Caco-2 (cell line): ENCODE measurements around the gene SLC28A1. TPM values are rescaled to one million over a fixed set of nuclear protein-coding genes. Genes with fewer than 3 reads are reported as not detected.

Source experiments
- BruUV-seq: library from RNA; stranded (reverse); fragments of 400-500 nt; replicated peaks from 2 replicates; lab custom pipeline; 2021; lab: Mats Ljungman, UMichigan
- CTCF ChIA-PET: fragments of 300-600 bp; sonication (Branson Sonifier 250); formaldehyde crosslinking; loops from one replicate; lab custom pipeline; 2022; ENCODE audit warnings: antibody characterized with exemption; lab: Charles Lee
- POLR2A ChIA-PET: fragments of 300-600 bp; sonication (Branson Sonifier 250); formaldehyde crosslinking; loops from one replicate; lab custom pipeline; 2022; ENCODE audit warnings: antibody characterized with exemption; lab: Charles Lee
- DNase-seq, 2 experiments: peaks; one replicate each; pipeline versions ENCODE4 v3.0.0 to v3.0.0-alpha.2; 2020 to 2022
- H3K27me3 ChIP-seq: replicated peaks from 2 replicates; pipeline ENCODE4 v1.6.0; 2011; ENCODE audit warnings: low read length; ENCODE audit not compliant: control insufficient read depth, insufficient read depth
- H3K36me3 ChIP-seq: 2 replicates; pipeline ENCODE4 v1.5.1; 2011; ENCODE audit warnings: low read length; ENCODE audit not compliant: control insufficient read depth, insufficient read depth
- H3K4me1 ChIP-seq: fragments of 250-450 bp; sonication (Bioruptor Pico); 2 replicates; pipeline ENCODE4 v1.5.1; 2020; ENCODE audit warnings: mild to moderate bottlenecking
- H3K4me3 ChIP-seq: 2 replicates; pipeline ENCODE4 v1.5.1; 2011; ENCODE audit warnings: low read depth, mild to moderate bottlenecking, control low read depth, low read length
- H3K9me3 ChIP-seq: fragments of 250-450 bp; sonication (Bioruptor Pico); 2 replicates; pipeline ENCODE4 v1.5.1; 2020; ENCODE audit warnings: mild to moderate bottlenecking, moderate library complexity
- H3K27ac Mint-ChIP-seq: one replicate; pipeline ENCODE4 v1.8.0; 2022; ENCODE audit warnings: mixed read lengths; ENCODE audit not compliant: unreplicated experiment
- H3K27me3 Mint-ChIP-seq: one replicate; pipeline ENCODE4 v1.8.0; 2022; ENCODE audit warnings: mixed read lengths; ENCODE audit not compliant: insufficient read depth, unreplicated experiment
- H3K36me3 Mint-ChIP-seq: one replicate; pipeline ENCODE4 v1.8.0; 2022; ENCODE audit warnings: mild to moderate bottlenecking, mixed read lengths; ENCODE audit not compliant: insufficient read depth, unreplicated experiment
- H3K4me1 Mint-ChIP-seq: one replicate; pipeline ENCODE4 v1.8.0; 2022; ENCODE audit warnings: low read depth, mixed read lengths; ENCODE audit not compliant: unreplicated experiment
- H3K4me3 Mint-ChIP-seq: one replicate; pipeline ENCODE4 v1.8.0; 2022; ENCODE audit warnings: mild to moderate bottlenecking, moderate library complexity, mixed read lengths; ENCODE audit not compliant: unreplicated experiment
- H3K9me3 Mint-ChIP-seq: one replicate; pipeline ENCODE4 v1.8.0; 2022; ENCODE audit warnings: mixed read lengths; ENCODE audit not compliant: unreplicated experiment
- intact Hi-C: fragments of 100-400 bp; cut with micrococcal nuclease; formaldehyde crosslinking; loops from one replicate; pipeline ENCODE4 v1.10.0; 2022; ENCODE audit not compliant: unreplicated experiment
- total RNA-seq: library from RNA; stranded (reverse); gene quantifications from 2 replicates; pipeline ENCODE4 v1.2.3, GENCODE V29; 2022
- TF ChIP-seq, protein P1 (sequence below), 2 experiments: fragments of 200-600 bp in 1 of 2; IDR thresholded peaks; 1 replicate in 1 of 2; 2 replicates in 1 of 2; pipeline versions ENCODE4 v1.5.1 to v1.8.0; 2011 to 2022; ENCODE audit warnings: antibody characterized with exemption in 1 of 2, control low read depth in 1 of 2, inconsistent platforms in 1 of 2, low read depth in 1 of 2, low read length in 1 of 2, mild to moderate bottlenecking in 1 of 2, moderate library complexity in 1 of 2; ENCODE audit not compliant: insufficient read depth in 1 of 2, severe bottlenecking in 1 of 2, unreplicated experiment in 1 of 2

The SLC28A1 gene
- total RNA-seq, 1 experiment from 2014 or later: not detected

DNA sequence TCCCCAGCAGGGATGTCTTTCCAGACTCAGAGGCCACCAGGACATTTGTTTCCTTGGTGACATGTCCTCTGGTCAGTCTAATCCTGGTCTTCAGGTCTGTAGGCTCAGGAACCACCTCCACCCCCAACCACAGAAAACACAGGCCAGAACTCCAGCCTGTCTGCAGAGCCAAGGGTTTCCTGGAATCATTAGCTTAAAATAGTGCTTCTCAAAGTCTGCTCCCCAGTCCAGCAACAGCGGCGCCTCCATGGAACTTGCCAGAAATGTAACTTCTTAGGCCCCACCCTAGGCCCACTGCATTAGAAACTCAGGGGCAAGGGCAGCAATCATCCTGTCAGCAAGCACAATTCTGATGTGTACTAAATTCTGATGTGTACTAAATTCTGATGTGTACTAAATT, 20.0 kb downstream of the SLC28A1 start:
- Mint-ChIP-seq H3K27ac (no peak overlapping the region), H3K36me3 (no peaks in the 10 kb centered on the region)

DNA sequence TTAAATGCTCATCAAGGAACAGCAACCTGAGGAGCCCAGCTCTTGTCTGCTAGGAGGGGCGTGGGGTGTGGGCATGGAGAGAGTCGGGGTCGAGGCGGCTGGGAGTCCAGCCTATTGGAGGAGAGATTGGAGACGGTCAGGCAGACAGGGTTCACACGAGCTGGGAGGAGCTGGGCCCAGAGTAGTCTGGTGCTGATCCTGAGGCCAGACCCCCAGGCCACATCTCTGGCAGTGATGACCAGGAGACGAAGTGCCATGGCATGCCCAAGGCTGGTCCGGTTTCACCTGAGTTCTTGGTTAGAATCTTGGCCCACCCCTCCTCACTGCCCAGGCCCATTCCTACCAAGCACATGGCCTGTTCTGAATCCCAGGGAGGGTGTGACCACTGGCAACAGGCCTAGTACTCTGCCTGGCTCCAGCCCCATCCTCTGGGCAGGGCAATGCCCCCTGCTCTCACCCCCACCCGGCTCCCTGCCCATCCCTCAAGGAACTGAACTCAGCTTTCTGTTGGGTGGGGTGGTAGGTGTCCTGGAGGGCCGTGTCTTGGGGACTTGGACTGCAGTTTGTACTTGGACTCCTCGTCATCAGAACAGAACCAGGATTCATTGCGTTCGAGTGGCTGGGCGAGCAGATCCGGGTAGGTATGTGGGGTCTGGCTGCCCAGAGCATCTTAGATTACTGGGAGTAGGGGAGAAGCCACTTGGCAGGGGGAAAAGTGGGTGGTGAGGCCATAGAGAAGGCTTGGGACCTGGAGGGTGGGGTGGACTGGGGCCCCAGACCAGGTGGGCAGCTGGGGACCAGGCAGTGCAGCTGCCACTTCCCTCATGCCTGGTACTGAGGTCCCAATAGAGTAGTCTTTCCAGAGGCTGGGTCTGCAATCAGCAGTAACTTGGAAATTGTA, 20.8 kb downstream of the SLC28A1 start:
- H3K27ac Mint-ChIP-seq: no peak overlapping the region
- Histone ChIP-seq H3K4me3 (no peak overlapping the region), H3K27me3 (no peaks in the 10 kb centered on the region; the same call in 1 of the 2 replicates), H3K9me3 (no peaks in the 10 kb centered on the region), H3K4me1 (peaks cover 5% of the 10 kb centered on the region; the same call in 1 of the 2 replicates), H3K36me3 (no peaks in the 10 kb centered on the region)
- DNase-seq: no peak
- no peak overlapping the region for H3K4me3 Mint-ChIP-seq
- H3K4me1 Mint-ChIP-seq: peaks cover 12% of the 10 kb centered on the region
- ChIA-PET CTCF (no interaction called here), POLR2A (interaction anchor here (0.6 kb wide), 1 partner anchor 87 kb away, joined by 3 read pairs; no protein-coding TSS in a partner anchor)
- H3K9me3 Mint-ChIP-seq: no peaks in the 10 kb centered on the region
- H3K27me3 Mint-ChIP-seq: no peaks in the 10 kb centered on the region
- TF ChIP-seq, protein P1, sequence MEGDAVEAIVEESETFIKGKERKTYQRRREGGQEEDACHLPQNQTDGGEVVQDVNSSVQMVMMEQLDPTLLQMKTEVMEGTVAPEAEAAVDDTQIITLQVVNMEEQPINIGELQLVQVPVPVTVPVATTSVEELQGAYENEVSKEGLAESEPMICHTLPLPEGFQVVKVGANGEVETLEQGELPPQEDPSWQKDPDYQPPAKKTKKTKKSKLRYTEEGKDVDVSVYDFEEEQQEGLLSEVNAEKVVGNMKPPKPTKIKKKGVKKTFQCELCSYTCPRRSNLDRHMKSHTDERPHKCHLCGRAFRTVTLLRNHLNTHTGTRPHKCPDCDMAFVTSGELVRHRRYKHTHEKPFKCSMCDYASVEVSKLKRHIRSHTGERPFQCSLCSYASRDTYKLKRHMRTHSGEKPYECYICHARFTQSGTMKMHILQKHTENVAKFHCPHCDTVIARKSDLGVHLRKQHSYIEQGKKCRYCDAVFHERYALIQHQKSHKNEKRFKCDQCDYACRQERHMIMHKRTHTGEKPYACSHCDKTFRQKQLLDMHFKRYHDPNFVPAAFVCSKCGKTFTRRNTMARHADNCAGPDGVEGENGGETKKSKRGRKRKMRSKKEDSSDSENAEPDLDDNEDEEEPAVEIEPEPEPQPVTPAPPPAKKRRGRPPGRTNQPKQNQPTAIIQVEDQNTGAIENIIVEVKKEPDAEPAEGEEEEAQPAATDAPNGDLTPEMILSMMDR (IDR thresholded peaks at IDR 0.05; ENCODE audit: insufficient read depth in 1 of 2, low read depth in 1 of 2, low read length in 1 of 2, severe bottlenecking in 1 of 2, unreplicated experiment in 1 of 2): no peak
- BruUV-seq: no TSS peak
- intact Hi-C loops: no loop called here
- H3K36me3 Mint-ChIP-seq: no peaks in the 10 kb centered on the region

More for the DNA sequence above, 20.0 kb downstream of the SLC28A1 start:
- no peaks in the 10 kb centered on the region for H3K9me3 ChIP-seq
- BruUV-seq: no TSS peak
- ChIA-PET CTCF (interaction anchor here (1.4 kb wide), 1 partner anchor 8 kb away, joined by 3 read pairs; no protein-coding TSS in a partner anchor), POLR2A (interaction anchor here (0.6 kb wide), 1 partner anchor 86 kb away, joined by 3 read pairs; no protein-coding TSS in a partner anchor)
- Mint-ChIP-seq H3K4me3 (no peak overlapping the region), H3K4me1 (peaks cover 12% of the 10 kb centered on the region), H3K9me3 (no peaks in the 10 kb centered on the region), H3K27me3 (peaks cover 2% of the 10 kb centered on the region)
- TF ChIP-seq, protein P1 (IDR thresholded peaks at IDR 0.05; ENCODE audit: insufficient read depth in 1 of 2, low read depth in 1 of 2, low read length in 1 of 2, severe bottlenecking in 1 of 2, unreplicated experiment in 1 of 2): no peak
- H3K4me3 ChIP-seq: no peak overlapping the region
- H3K27me3 ChIP-seq: no peaks in the 10 kb centered on the region; the same call in 1 of the 2 replicates
- intact Hi-C loops: no loop called here
- H3K36me3 ChIP-seq: no peaks in the 10 kb centered on the region
- peaks cover 5% of the 10 kb centered on the region; the same call in 1 of the 2 replicates for H3K4me1 ChIP-seq
- DNase-seq: no peak

DNA sequence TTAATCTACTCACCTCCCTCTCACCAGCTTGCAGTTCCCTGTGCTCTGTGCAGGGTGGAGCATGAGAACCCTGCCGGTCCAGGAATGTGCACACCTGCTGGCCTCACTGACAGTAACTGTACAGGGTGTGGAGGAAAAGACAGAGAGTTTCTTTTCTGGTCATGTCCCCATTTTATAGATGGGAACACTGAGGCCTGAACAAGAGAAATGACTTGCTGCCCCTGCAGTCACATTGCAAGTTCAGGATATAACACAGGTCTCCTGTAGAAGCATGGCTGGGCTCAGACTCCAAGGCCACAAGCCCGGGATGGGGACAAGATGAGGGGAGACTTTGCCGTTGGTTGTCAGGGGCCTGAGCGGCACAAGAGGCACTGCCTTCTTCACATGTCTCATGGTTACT, 23.3 kb downstream of the SLC28A1 start:
- H3K4me3 ChIP-seq: no peak overlapping the region
- no peaks in the 10 kb centered on the region for H3K36me3 ChIP-seq
- ChIA-PET CTCF (interaction anchor here (0.6 kb wide), 1 partner anchor 16 kb away, joined by 3 read pairs; no protein-coding TSS in a partner anchor), POLR2A (no interaction called here)
- H3K9me3 Mint-ChIP-seq: no peaks in the 10 kb centered on the region
- peaks cover 7% of the 10 kb centered on the region for H3K36me3 Mint-ChIP-seq
- peaks cover 21% of the 10 kb centered on the region for H3K4me1 ChIP-seq
- BruUV-seq: no TSS peak
- peaks cover 20% of the 10 kb centered on the region for H3K4me1 Mint-ChIP-seq
- H3K27ac Mint-ChIP-seq: no peak overlapping the region
- no peaks in the 10 kb centered on the region; the same call in 1 of the 2 replicates for H3K27me3 ChIP-seq
- no peak for DNase-seq
- TF ChIP-seq, protein P1 (IDR thresholded peaks at IDR 0.05; ENCODE audit: insufficient read depth in 1 of 2, low read depth in 1 of 2, low read length in 1 of 2, severe bottlenecking in 1 of 2, unreplicated experiment in 1 of 2): no peak
- no peaks in the 10 kb centered on the region for H3K9me3 ChIP-seq
- intact Hi-C loops: no loop called here
- no peak overlapping the region for H3K4me3 Mint-ChIP-seq
- H3K27me3 Mint-ChIP-seq: no peaks in the 10 kb centered on the region
